Measurements from ENCODE around the gene SYNC. TPM values are rescaled to one million over a fixed set of nuclear protein-coding genes. Genes with fewer than 3 reads are reported as not detected.

The SYNC gene
- 0.13 TPM for total RNA-seq (2013)
- polyA plus RNA-seq = under 1 TPM in 1 of 3 donors, not detected in 2; 0.05 TPM
- polyA minus RNA-seq = 0.08 TPM in 1 of 2 replicates, not detected in the other
- 0 to 0.75 (median 0.18) reads per million in 11 experiments for total RNA-seq

GRCh38 chr1:32702599-32703478 is at the start of gene SYNC:
SYNC (minus strand) TSS chr1:32702770; CDS start chr1:32702660, 110 bp downstream.
- peaks cover 26 to 43% (median 38%) of the 10 kb centered on the region in 3 donors for H3K27me3 Mint-ChIP-seq (ENCODE audit: low read depth in 3 of 3)
- Histone ChIP-seq H3K4me2 (replicated peaks; ENCODE audit: extremely low read depth, low read length, poor library complexity, severe bottlenecking) (peak within 1 kb of the TSS; percentile 84), H3K27me3 (ENCODE audit: control insufficient read depth in 2 of 2, insufficient read depth in 2 of 2, low read length in 2 of 2) (peaks cover 3 to 30% of the 10 kb centered on the region in 2 donors), H3K36me3 (replicated peaks in 1 of 2; ENCODE audit: control insufficient read depth in 1 of 2, insufficient read depth in 2 of 2, low read length in 2 of 2) (no peaks in the 10 kb centered on the region), H3K4me3 (replicated peaks in 1 of 3; ENCODE audit: low read depth in 2 of 3, low read length in 3 of 3) (peak within 1 kb of the TSS; percentile 49 to 77 (median 50)), H3K9me3 (replicated peaks in 1 of 2; ENCODE audit: control insufficient read depth in 1 of 2, insufficient read depth in 1 of 2, low read length in 2 of 2) (peaks cover 0 to 5% of the 10 kb centered on the region in 2 donors), H3K9ac (ENCODE audit: insufficient read depth, low read length, poor library complexity, severe bottlenecking) (peak within 1 kb of the TSS; percentile 16), H3K79me2 (ENCODE audit: insufficient read depth, low read length) (no peaks in the 10 kb centered on the region), H3K27ac (ENCODE audit: low read depth in 1 of 2, low read length in 2 of 2) (no peak within 1 kb of the TSS), H4K20me1 (ENCODE audit: insufficient read depth, low read length) (no peaks in the 10 kb centered on the region), H3K4me1 (ENCODE audit: control insufficient read depth in 1 of 2, insufficient read depth in 2 of 2, low read length in 2 of 2) (peaks cover 15 to 22% of the 10 kb centered on the region in 2 donors), H2AFZ (ENCODE audit: insufficient read depth, low read depth, low read length, poor library complexity, severe bottlenecking) (peak within 1 kb of the TSS; percentile 69)
- under 1% methylated on average over 54 of the region's 70 CpGs for WGBS (ENCODE audit: insufficient coverage)
- peaks cover 19% of the 10 kb centered on the region for H3K4me1 Mint-ChIP-seq
- TF ChIP-seq CTCF (IDR thresholded peaks at IDR 0.05) = no peak
- no peak for DNase-seq
- H3K27ac Mint-ChIP-seq = peak within 1 kb of the TSS in 2 of 7 donors; percentile 13 to 32
- H3K4me3 Mint-ChIP-seq = peak within 1 kb of the TSS; percentile 77 to 89
- intact Hi-C loops (cut with micrococcal nuclease) = no loop called here
- peaks cover 0 to 12% (median 8%) of the 10 kb centered on the region in 7 donors for H3K9me3 Mint-ChIP-seq
- H3K36me3 Mint-ChIP-seq = peaks cover 4 to 9% of the 10 kb centered on the region in 2 donors

- Histone ChIP-seq H3K27me3 (ENCODE audit: control insufficient read depth in 2 of 2, insufficient read depth in 2 of 2, low read length in 2 of 2) (peaks cover 6 to 12% of the 10 kb centered on the region in 2 donors), H4K20me1 (ENCODE audit: insufficient read depth, low read length) (peaks cover 9% of the 10 kb centered on the region), H3K27ac (ENCODE audit: low read depth in 1 of 2, low read length in 2 of 2) (no peak overlapping the region), H2AFZ (ENCODE audit: insufficient read depth, low read depth, low read length, poor library complexity, severe bottlenecking) (no peak overlapping the region), H3K36me3 (replicated peaks in 1 of 2; ENCODE audit: control insufficient read depth in 1 of 2, insufficient read depth in 2 of 2, low read length in 2 of 2) (no peaks in the 10 kb centered on the region), H3K4me3 (replicated peaks in 1 of 3; ENCODE audit: low read depth in 2 of 3, low read length in 3 of 3) (no peak overlapping the region), H3K4me1 (ENCODE audit: control insufficient read depth in 1 of 2, insufficient read depth in 2 of 2, low read length in 2 of 2) (peaks cover 11 to 15% of the 10 kb centered on the region in 2 donors), H3K9ac (ENCODE audit: insufficient read depth, low read length, poor library complexity, severe bottlenecking) (no peak overlapping the region), H3K4me2 (replicated peaks; ENCODE audit: extremely low read depth, low read length, poor library complexity, severe bottlenecking) (no peak overlapping the region), H3K9me3 (replicated peaks in 1 of 2; ENCODE audit: control insufficient read depth in 1 of 2, insufficient read depth in 1 of 2, low read length in 2 of 2) (no peaks in the 10 kb centered on the region), H3K79me2 (ENCODE audit: insufficient read depth, low read length) (no peaks in the 10 kb centered on the region)
- WGBS (ENCODE audit: insufficient coverage) = no CpG with 5 or more reads among the region's 3 CpGs
- H3K27ac Mint-ChIP-seq = peak overlapping the region in 1 of 7 donors; percentile 10
- TF ChIP-seq CTCF (IDR thresholded peaks at IDR 0.05) = no peak
- peaks cover 10 to 24% (median 14%) of the 10 kb centered on the region in 3 donors for H3K27me3 Mint-ChIP-seq (ENCODE audit: low read depth in 3 of 3)
- peaks cover 0 to 6% (median 0%) of the 10 kb centered on the region in 7 donors for H3K9me3 Mint-ChIP-seq
- H3K4me1 Mint-ChIP-seq = peaks cover 7% of the 10 kb centered on the region
- peaks cover 4 to 9% of the 10 kb centered on the region in 2 donors for H3K36me3 Mint-ChIP-seq
- DNase-seq = no peak
- H3K4me3 Mint-ChIP-seq = no peak overlapping the region
- intact Hi-C loops (cut with micrococcal nuclease) = no loop called here
Observed at GRCh38 chr1:32749771-32750170, 47.2 kb upstream of the SYNC start.

Measured in CD14-positive monocyte (primary cell).